Hepatocyte (in vitro differentiated cells): Measurements from ENCODE around the gene ZNF433.

Experiments
- CTCF ChIP-seq: fragments of 200-600 bp; sonication (generic); IDR thresholded peaks from 2 replicates; pipeline ENCODE4 v1.5.1; 2016; ENCODE audit warnings: antibody characterized with exemption, mild to moderate bottlenecking; ENCODE audit not compliant: poor library complexity
- EZH2 ChIP-seq: fragments of 200-600 bp; sonication (generic); IDR thresholded peaks from 2 replicates; pipeline ENCODE4 v1.6.1; 2016; ENCODE audit warnings: antibody characterized with exemption, mild to moderate bottlenecking, borderline replicate concordance
- EZH2phosphoT487 ChIP-seq: fragments of 200-600 bp; sonication (generic); IDR thresholded peaks from one replicate; pipeline ENCODE4 v1.6.1; 2018; ENCODE audit warnings: antibody characterized with exemption, mild to moderate bottlenecking, low read depth, moderate library complexity; ENCODE audit not compliant: unreplicated experiment, severe bottlenecking

- TF ChIP-seq CTCF (no peak), EZH2phosphoT487 (no peak), EZH2 (no peak)
Measured at GRCh38 chr19:12064590-12065538, 29.4 kb upstream of the ZNF433 start, which contains the start of gene ZNF844.
